PC-9 (cell line): ENCODE measurements around the gene LIN54. TPM values are rescaled to one million over a fixed set of nuclear protein-coding genes. Genes with fewer than 3 reads are reported as not detected.
A peak's percentile ranks its signal among the peaks of the same experiment; 100 is the strongest.

Source experiments
- BruUV-seq: library from RNA; stranded (reverse); fragments of 400-500 nt; replicated peaks from 2 replicates; lab custom pipeline; 2021; lab: Mats Ljungman, UMichigan
- CTCF ChIA-PET: fragments of 300-600 bp; sonication (Branson Sonifier 250); formaldehyde crosslinking; loops from one replicate; lab custom pipeline; 2022; ENCODE audit warnings: antibody characterized with exemption; lab: Charles Lee
- POLR2A ChIA-PET: fragments of 300-600 bp; sonication (Branson Sonifier 250); formaldehyde crosslinking; loops from one replicate; lab custom pipeline; 2022; ENCODE audit warnings: antibody characterized with exemption; ENCODE audit not compliant: unreplicated experiment; lab: Charles Lee
- DNase-seq, 2 experiments: peaks; one replicate each; pipeline versions ENCODE4 v3.0.0 to v3.0.0-alpha.2; 2015 to 2022; ENCODE audit warnings: mixed read lengths in 1 of 2
- H2AFZ ChIP-seq: fragments of 200-600 bp; sonication (generic); 2 replicates; pipeline ENCODE4 v1.8.1; 2017; ENCODE audit warnings: antibody characterized with exemption
- H3F3A ChIP-seq: fragments of 200-600 bp; sonication (generic); 2 replicates; pipeline ENCODE4 v1.8.1; 2017; ENCODE audit warnings: antibody characterized with exemption, mild to moderate bottlenecking, low read depth; ENCODE audit not compliant: insufficient read depth
- H3K27ac ChIP-seq: fragments of 200-600 bp; sonication (generic); 2 replicates; pipeline ENCODE4 v1.6.1; 2016; ENCODE audit warnings: mixed run types
- H3K27me3 ChIP-seq: fragments of 200-600 bp; sonication (generic); 2 replicates; pipeline ENCODE4 v1.6.1; 2016; ENCODE audit warnings: low read depth, mixed run types; ENCODE audit not compliant: insufficient read depth
- H3K36me3 ChIP-seq: fragments of 200-600 bp; sonication (generic); 2 replicates; pipeline ENCODE4 v1.6.1; 2016; ENCODE audit warnings: low read depth, mixed run types
- H3K4me1 ChIP-seq: fragments of 200-600 bp; sonication (generic); replicated peaks from 2 replicates; pipeline ENCODE4 v1.6.1; 2016; ENCODE audit warnings: mixed run types; ENCODE audit not compliant: insufficient read depth
- H3K4me2 ChIP-seq: fragments of 200-600 bp; sonication (generic); 2 replicates; pipeline ENCODE4 v1.6.1; 2017; ENCODE audit warnings: mixed run types
- H3K4me3 ChIP-seq: fragments of 200-600 bp; sonication (generic); 2 replicates; pipeline ENCODE4 v1.6.1; 2016; ENCODE audit warnings: mixed run types
- H3K79me2 ChIP-seq: fragments of 200-600 bp; sonication (generic); 2 replicates; pipeline ENCODE4 v1.6.1; 2017; ENCODE audit warnings: low read depth, mixed run types
- H3K9me2 ChIP-seq: fragments of 200-600 bp; sonication (generic); 2 replicates; pipeline ENCODE4 v1.8.1; 2017; ENCODE audit warnings: mild to moderate bottlenecking; ENCODE audit not compliant: insufficient read depth
- H3K9me3 ChIP-seq: fragments of 200-600 bp; sonication (generic); 2 replicates; pipeline ENCODE4 v1.8.1; 2016; ENCODE audit warnings: low read depth; ENCODE audit not compliant: insufficient read depth
- H4K20me1 ChIP-seq: fragments of 200-600 bp; sonication (generic); 2 replicates; pipeline ENCODE4 v1.8.1; 2017; ENCODE audit not compliant: insufficient read depth
- CTCF ChIP-seq: fragments of 200-600 bp; sonication (generic); conservative IDR thresholded peaks from 2 replicates; pipeline ENCODE4 v1.6.1; 2017; ENCODE audit warnings: mixed run types, antibody characterized with exemption, mild to moderate bottlenecking, moderate library complexity
- EZH2 ChIP-seq: fragments of 200-600 bp; sonication (generic); IDR thresholded peaks from 2 replicates; pipeline ENCODE4 v1.8.0; 2017; ENCODE audit warnings: antibody characterized with exemption, low read depth
- intact Hi-C: fragments of 100-400 bp; cut with micrococcal nuclease; formaldehyde crosslinking; loops from one replicate; pipeline ENCODE4 v1.10.0; 2022; ENCODE audit not compliant: unreplicated experiment
- total RNA-seq: library from RNA; stranded (reverse); gene quantifications from 2 replicates; pipeline ENCODE4 v1.2.3, GENCODE V29; 2021

LIN54 gene
- total RNA-seq, 1 experiment from 2014 or later = 13.1 TPM

GRCh38 chr4:82899374-82900065 is 111.1 kb downstream of the LIN54 start:
- no peaks in the 10 kb centered on the region for H3K9me3 ChIP-seq
- H3K27me3 ChIP-seq = no peaks in the 10 kb centered on the region
- no peak for DNase-seq
- no peak for TF ChIP-seq CTCF
- no peak for TF ChIP-seq EZH2
- peaks cover 18% of the 10 kb centered on the region for H3K4me1 ChIP-seq
- H3K36me3 ChIP-seq = peaks cover 28% of the 10 kb centered on the region
- ChIA-PET CTCF (interaction anchor here (0.5 kb wide), 1 partner anchor 337 kb away, joined by 3 read pairs; the partner anchor contains the start of gene TMEM150C), POLR2A (interaction anchor here (0.7 to 1.1 kb wide), 3 partner anchors 10 to 461 kb away, joined by 5 to 7 read pairs (median 6); partner anchors contain the start of gene COPS4)
- intact Hi-C loops = loop anchor here (1.0 to 10.0 kb wide), 6 partner anchors 8 to 525 kb away; partner anchors contain the start of genes COQ2, HNRNPD and SEC31A
- peak overlapping the region; percentile 95 for H3K27ac ChIP-seq
- peak overlapping the region; percentile 92 for H3K4me2 ChIP-seq
- peak overlapping the region; percentile 86 for H3K4me3 ChIP-seq
- no TSS peak for BruUV-seq
- H4K20me1 ChIP-seq = peaks cover 18% of the 10 kb centered on the region
- H3K9me2 ChIP-seq = no peaks in the 10 kb centered on the region
- peak overlapping the region; percentile 80; the same call in 1 of the 2 replicates for H2AFZ ChIP-seq
- H3F3A ChIP-seq = peaks cover 50% of the 10 kb centered on the region
- H3K79me2 ChIP-seq = peaks cover 77% of the 10 kb centered on the region

- no peaks in the 10 kb centered on the region for H3K9me2 ChIP-seq
- H3K27ac ChIP-seq = peak overlapping the region; percentile 95
- H3K27me3 ChIP-seq = no peaks in the 10 kb centered on the region
- no TSS peak for BruUV-seq
- H2AFZ ChIP-seq = no peak overlapping the region
- ChIA-PET POLR2A (interaction anchor here (0.6 kb wide), 1 partner anchor 108 kb away, joined by 3 read pairs; no protein-coding TSS in a partner anchor), CTCF (interaction anchor here (0.7 kb wide), 1 partner anchor 77 kb away, joined by 3 read pairs; no protein-coding TSS in a partner anchor)
- peaks cover 18% of the 10 kb centered on the region for H4K20me1 ChIP-seq
- H3K9me3 ChIP-seq = no peaks in the 10 kb centered on the region
- H3K79me2 ChIP-seq = peaks cover 77% of the 10 kb centered on the region
- intact Hi-C loops = loop anchor here (1.0 to 10.0 kb wide), 5 partner anchors 7 to 524 kb away; partner anchors contain the start of genes COQ2, HNRNPD and SEC31A
- peaks cover 36% of the 10 kb centered on the region for H3K36me3 ChIP-seq
- peak overlapping the region; percentile 92 for H3K4me2 ChIP-seq
- DNase-seq = peak; percentile 32 to 77
- peaks cover 53% of the 10 kb centered on the region for H3F3A ChIP-seq
- peak overlapping the region; percentile 86 for H3K4me3 ChIP-seq
- peaks cover 18% of the 10 kb centered on the region for H3K4me1 ChIP-seq
- peak; percentile 58 for TF ChIP-seq CTCF
- TF ChIP-seq EZH2 = no peak
Measured at GRCh38 chr4:82898322-82899243, 112.0 kb downstream of the LIN54 start.

GRCh38 chr4:82896755-82897154 is 113.9 kb downstream of the LIN54 start:
- intact Hi-C loops = loop anchor here (5.0 to 10.0 kb wide), 2 partner anchors 386 to 522 kb away; partner anchors contain the start of genes COQ2 and HNRNPD
- BruUV-seq = no TSS peak
- no peaks in the 10 kb centered on the region for H3K27me3 ChIP-seq
- H3K4me3 ChIP-seq = no peak overlapping the region
- H3K4me2 ChIP-seq = 0 out of 2 replicates have a peak overlapping the region, but pooled peaks have one; percentile 92
- H3K9me3 ChIP-seq = no peaks in the 10 kb centered on the region
- H3K36me3 ChIP-seq = peaks cover 39% of the 10 kb centered on the region
- no peaks in the 10 kb centered on the region for H3K9me2 ChIP-seq
- H2AFZ ChIP-seq = no peak overlapping the region
- H4K20me1 ChIP-seq = peaks cover 18% of the 10 kb centered on the region
- H3K4me1 ChIP-seq = peaks cover 24% of the 10 kb centered on the region
- no peak for TF ChIP-seq EZH2
- no peak for TF ChIP-seq CTCF
- no peak for DNase-seq
- peaks cover 71% of the 10 kb centered on the region for H3F3A ChIP-seq
- H3K27ac ChIP-seq = no peak overlapping the region
- peaks cover 63% of the 10 kb centered on the region for H3K79me2 ChIP-seq
- POLR2A ChIA-PET = no interaction called here
- CTCF ChIA-PET = no interaction called here
